ENCODE results near the gene TRNT1.

The TRNT1 gene

DNA sequence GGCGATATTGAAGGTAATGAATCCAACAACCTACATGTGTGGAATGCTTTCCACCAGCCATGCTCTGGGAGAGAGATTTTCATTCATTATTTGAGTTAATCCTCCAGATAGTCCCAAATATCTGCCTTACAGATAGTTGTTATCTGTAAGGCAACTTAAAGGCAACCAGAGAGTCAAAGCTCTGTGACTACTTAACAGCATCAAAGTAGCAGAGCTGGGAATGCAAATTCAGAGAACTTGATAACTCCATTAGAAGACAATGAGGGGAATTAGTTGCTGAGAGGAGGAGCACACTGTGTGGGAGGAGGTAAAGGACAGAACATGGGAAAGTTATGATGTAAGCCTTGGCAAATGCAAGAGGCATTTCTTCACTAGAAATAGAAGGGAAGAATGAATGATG, 63.2 kb downstream of the TRNT1 start:
- H3K4me3 ChIP-seq (ENCODE audit: low read depth, low read length), result no peak overlapping the region

DNA sequence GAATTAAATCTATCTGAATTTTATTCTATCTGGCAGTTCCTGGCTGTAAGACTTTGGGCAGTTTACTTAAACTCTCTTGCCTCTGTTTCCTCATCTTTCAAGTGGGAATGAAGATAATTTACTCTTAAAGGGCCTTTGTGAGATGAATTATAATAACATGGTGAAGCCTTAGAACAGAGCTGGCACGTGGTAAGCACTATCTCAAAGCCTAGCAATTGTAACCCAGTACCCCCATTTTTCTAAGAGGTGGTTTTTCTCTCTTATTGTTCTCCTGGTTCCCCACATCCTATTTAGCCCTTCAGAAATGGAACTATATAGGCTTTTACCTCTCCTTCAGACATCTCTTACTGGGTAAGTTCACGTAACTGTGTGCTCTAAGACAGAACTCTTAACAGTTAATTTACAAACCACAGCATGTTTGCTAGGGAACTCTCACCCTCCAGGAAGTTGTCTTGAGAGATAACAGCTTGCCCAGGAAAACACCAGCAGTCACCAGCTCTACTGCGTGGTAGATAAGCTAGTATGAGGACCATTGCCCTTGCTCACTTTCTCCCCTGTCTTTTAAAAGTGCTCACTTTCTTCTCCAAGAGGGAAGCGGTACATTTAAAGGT, 65.0 kb downstream of the TRNT1 start:
- no peak overlapping the region for H3K4me3 ChIP-seq (ENCODE audit: low read depth, low read length)
- TF ChIP-seq, protein P1, sequence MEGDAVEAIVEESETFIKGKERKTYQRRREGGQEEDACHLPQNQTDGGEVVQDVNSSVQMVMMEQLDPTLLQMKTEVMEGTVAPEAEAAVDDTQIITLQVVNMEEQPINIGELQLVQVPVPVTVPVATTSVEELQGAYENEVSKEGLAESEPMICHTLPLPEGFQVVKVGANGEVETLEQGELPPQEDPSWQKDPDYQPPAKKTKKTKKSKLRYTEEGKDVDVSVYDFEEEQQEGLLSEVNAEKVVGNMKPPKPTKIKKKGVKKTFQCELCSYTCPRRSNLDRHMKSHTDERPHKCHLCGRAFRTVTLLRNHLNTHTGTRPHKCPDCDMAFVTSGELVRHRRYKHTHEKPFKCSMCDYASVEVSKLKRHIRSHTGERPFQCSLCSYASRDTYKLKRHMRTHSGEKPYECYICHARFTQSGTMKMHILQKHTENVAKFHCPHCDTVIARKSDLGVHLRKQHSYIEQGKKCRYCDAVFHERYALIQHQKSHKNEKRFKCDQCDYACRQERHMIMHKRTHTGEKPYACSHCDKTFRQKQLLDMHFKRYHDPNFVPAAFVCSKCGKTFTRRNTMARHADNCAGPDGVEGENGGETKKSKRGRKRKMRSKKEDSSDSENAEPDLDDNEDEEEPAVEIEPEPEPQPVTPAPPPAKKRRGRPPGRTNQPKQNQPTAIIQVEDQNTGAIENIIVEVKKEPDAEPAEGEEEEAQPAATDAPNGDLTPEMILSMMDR (IDR thresholded peaks at IDR 0.05; ENCODE audit: low read depth, low read length), result no peak

More for the DNA sequence above, 63.2 kb downstream of the TRNT1 start:
- TF ChIP-seq, protein P1 (IDR thresholded peaks at IDR 0.05; ENCODE audit: low read depth, low read length), result no peak

DNA sequence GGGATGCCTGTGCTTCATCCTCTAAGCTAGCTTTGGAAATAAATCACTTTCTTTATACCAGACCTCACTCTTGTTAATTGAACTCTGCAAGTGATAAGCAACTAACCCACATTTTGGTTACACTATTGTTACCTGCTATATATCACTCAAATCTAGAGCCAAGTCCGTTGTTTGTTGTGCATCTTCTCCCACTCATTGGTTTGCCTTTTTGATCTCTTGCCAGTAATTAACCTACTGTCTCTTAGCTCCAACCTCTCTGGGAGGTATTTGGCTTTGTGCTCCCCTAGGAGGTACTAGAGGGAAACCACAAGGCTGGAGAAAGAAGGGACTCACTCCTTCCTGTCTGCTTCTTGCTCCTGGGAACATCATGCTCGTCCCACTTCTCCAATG, 65.5 kb downstream of the TRNT1 start:
- H3K4me3 ChIP-seq (ENCODE audit: low read depth, low read length), result no peak overlapping the region
- TF ChIP-seq, protein P1 (IDR thresholded peaks at IDR 0.05; ENCODE audit: low read depth, low read length), result no peak

DNA sequence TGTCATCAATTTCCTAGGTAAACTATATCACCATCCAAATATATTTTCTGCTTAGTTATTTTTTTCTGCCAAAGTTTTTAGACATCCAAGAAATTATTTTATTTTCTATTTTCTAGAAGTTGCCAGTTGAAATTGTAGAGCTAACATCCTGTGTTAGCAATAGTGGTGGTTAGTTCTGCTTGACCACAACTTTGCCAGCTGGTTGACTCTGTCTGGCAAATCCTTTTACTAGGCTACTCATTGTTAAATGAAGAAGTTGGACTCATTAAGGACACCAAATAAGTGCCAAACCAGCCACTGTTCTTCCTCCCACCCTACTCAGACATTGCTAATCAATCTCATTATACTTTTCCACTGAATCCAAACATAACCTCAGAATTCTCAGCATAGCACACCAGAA, 68.1 kb downstream of the TRNT1 start:
- no peak overlapping the region for H3K4me3 ChIP-seq (ENCODE audit: low read depth, low read length)
- TF ChIP-seq, protein P1 (IDR thresholded peaks at IDR 0.05; ENCODE audit: low read depth, low read length), result no peak

DNA sequence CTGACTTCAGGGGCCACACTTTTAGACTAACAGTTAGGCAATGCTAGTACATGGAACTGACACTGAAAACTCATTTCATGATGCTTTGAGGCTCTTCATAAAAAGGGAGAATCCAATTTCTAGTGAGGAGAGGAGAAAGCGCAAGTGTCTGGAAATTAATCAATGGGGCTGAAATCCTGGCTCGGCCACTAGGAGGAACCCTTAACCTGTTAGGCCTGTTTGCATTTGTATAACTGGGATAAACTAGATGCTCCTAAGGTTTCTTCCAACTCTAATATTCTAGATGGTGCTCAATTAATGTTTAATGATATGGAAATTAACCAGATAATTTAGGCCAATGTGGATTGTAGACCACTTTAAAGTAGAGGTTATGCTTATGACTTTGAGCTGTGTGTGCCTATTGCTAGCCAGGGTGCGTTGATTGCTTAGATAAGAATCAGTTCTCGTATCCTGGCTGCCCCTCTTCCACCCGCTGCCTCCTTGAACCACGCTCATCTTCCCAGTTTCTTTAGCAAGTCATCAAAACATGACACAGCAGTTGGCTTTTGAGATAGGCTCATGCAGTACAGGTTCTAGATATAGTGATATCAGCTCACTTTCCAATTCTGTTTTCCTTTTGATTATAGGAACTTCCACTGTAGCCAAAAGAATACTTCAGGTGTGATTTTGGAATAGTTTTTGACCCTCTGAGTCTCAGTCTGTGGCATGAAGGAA, 69.6 kb downstream of the TRNT1 start:
- no peak overlapping the region for H3K4me3 ChIP-seq (ENCODE audit: low read depth, low read length)
- TF ChIP-seq, protein P1 (IDR thresholded peaks at IDR 0.05; ENCODE audit: low read depth, low read length), result peak; percentile 21; the same call in 1 of the 2 replicates
